HG03520 (cell line): ENCODE data around the gene NTN1.
"Not testable (repeated sequence)": the region's sequence is repeated elsewhere in the genome, so short reads cannot be mapped to it uniquely, and the experiment has no call there.

Source experiments
- ATAC-seq: cut with Tn5 transposase; IDR thresholded peaks from one replicate; pipeline ENCODE4 v1.9.1; 2021; ENCODE audit warnings: mild to moderate bottlenecking, moderate library complexity; ENCODE audit not compliant: unreplicated experiment

Gene NTN1

DNA sequence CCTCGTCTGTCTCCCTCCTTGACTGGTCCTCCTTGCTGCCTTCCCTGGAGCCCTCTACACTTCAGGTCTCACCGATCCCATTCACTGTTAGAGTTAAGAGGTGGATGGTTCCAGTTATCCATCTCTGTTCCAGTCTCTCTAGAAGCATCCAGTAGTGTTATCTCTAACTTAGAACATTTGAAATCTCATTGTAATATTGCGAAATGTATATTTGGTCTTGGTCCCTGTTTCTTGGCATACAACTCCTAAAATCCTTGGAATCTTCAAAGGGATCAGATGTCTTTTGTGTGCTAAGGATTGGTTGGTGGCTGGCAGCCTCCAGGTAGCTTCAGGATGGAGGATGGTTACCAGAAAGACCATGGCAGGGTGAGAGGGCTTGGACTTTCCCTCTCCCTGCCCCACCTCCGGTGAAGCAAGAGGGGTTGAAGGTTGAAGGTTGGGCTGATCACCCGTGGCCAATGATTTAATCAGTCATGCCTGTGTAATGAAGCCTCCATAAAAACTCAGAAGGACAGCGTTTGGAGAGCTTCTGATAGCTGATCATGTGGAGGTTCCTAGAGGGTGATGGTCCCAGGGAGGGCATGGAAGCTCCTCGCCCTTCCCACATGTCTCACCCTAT is 59.1 kb downstream of the NTN1 start:
- ATAC-seq, result no peak

DNA sequence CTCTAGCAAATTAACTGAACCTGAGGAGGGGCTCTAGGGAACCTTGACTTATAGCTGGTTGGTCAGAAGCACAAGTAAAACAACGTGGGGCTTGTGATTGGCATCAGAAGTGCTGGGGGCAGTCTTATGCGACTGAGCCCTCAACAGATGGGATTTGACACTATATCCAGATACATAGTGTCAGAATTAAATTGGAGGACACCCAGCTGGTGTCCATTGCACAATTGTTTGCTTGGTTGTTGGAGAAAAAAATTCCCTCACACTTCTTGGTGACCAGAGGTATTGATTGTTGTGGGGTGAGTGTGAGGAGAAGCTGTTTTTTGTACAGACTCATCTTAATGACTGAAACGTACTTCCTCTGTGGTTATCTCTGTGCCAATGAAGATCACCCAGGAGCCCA is 59.7 kb downstream of the NTN1 start:
- no peak for ATAC-seq

DNA sequence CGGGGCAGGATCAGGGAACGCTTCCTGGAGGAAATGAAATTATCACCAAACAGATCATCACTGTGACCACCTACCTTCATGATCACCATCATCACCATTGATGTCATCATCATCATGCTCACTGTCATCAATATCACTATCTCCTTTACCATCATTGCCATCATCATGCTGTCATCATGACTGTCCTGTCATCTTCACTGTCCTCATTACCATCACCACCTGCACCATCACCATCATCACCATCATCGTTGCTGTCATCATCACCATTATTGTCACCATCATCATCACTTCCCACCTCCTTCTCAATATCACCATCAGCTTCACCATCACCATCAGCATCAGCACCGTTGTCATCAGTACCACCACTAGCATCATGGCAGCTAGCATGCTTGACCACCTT is 65.3 kb downstream of the NTN1 start:
- ATAC-seq, result no peak

DNA sequence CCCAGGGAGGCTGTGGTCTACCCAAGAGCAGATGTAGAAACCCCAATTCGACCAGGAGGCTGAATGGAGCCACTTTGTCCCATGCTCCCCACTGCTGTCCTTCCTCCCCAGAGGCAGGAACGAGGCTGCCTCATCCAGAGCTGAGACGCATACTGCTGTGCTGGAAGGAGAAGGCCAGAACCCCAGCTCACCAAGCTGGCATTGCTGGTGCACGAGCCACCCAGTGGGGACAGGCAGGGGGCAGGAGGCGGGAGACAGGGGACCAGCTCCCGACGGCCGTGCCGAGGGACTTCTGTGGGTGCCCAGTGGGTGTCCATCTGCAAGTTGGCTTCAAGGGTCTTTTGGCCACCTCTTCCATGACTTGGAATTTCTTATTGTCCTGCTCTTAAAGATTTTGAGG is 66.6 kb downstream of the NTN1 start:
- no peak for ATAC-seq

DNA sequence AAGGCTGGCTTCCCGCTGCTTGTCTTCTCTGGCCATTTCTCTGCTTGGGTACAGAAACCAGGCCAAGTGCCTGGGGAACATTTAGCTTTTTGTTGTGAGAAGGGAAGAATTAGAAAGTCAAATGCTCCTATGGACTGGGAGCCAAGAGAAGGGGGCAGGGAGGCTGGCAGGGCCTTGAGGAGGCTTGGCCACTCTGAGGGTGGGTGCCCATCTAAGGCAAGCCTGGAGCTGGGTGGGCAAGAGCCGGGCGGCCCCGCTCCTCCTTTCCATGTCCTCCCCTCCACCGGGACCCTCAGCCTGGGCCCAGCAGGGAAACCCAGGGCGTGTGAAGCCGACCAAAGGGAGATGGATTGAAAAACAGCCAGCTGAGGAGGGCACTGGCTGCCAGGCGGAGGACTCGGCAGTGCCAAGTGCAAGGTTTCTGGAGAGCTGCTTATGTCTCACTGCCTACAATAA is 69.4 kb downstream of the NTN1 start:
- ATAC-seq, result no peak

DNA sequence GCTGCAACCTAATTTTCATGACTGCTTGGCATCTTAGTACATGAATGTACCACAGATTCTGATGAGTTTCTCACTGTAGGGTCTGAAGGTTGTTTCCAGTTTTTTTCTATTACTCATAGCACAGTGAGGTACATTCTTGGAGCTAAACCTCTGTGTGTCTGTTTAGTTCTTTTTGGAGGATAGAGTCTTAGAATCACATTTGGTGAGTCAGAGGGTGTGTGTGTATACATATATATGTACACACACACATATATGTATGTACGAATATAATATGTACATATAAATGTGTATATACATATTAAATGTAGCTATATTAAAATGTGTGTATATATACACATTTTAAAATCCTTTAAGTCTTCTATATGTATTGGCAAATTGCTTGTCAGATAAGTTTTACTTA is 72.9 kb downstream of the NTN1 start:
- ATAC-seq, result no peak

DNA sequence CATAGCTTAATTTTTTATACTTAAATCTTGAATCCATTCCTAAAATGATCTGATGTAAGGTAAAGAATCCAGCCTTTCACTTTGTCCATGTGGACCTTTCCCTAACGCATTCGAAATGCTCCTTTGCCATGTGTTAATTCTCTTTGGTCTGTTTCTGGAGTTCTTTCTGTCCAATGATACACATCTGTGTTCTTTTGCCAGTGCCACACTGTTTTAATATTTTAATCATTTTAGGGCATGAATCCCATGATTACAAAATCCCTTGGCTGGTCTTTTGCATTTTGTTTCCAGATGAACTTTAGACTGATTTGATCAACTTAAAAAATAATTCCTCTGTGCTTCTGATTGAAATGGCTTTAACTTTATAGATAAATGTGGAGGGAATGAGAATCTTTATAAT is 74.1 kb downstream of the NTN1 start:
- ATAC-seq, result no peak

DNA sequence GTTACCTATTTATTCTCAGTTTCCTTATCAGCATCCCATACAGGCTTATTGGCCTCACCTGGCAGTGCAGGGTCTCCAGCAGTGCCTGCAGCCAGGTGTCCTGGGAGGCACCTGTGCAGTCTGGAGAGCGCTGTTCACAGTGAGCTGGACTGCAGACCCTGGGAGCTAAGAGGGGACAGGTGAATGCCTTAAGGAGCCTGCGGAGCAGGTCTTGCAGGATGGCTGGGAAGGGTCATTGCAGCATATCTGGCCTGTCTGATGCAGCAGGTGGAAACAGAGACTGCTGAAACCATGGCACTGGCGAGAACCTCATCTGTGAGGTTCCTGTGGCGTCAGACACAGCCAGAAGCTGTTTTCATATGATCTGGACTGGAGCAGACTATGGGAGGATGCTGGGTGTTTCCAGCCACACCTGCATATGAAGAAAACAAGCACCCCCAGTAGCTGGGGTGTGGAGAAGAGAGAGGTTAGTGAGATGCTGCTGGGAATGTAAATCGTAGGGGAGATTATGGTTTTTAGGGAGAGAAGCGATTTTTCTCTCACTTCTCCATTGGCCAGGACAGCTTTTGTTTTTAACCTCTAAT is 77.0 kb downstream of the NTN1 start:
- no peak for ATAC-seq

DNA sequence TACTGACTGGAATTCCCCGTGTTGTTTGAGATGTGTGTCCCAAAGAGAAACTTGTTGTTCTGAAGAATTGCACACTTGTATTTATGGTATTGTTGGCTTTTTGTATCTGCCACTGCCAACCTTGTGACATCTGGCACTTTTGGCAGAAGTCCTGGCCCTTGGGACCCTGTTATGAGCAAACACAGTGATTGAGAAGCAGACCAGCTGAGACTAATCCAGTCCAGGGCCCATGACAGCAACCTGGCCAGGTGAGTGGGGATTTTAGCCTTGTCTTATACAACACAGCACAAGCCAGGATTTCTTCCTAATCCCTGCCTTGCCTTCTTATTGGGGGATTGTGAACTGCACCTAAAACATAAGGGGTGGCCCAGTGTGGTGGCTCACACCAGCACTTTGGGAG is 80.0 kb downstream of the NTN1 start:
- ATAC-seq, result no peak

DNA sequence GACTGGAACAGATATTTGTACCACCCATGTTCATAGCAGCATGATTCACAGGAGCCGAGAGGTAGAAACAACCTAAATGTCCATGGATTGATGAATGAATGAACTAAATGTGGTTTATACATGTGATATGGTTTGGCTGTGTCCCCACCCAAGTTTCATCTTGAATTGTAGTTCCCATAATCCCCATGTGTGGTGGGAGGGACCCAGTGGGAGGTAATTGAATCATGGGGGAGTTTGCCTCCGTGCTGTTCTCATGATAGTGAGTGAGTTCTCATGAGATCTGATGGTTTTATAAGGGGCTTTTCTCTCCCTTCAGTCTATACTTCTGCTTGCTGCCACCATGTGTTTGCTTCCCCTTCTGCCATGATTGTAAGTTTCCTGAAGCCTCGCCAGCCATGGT is 81.9 kb downstream of the NTN1 start:
- ATAC-seq, result not testable (repeated sequence)

DNA sequence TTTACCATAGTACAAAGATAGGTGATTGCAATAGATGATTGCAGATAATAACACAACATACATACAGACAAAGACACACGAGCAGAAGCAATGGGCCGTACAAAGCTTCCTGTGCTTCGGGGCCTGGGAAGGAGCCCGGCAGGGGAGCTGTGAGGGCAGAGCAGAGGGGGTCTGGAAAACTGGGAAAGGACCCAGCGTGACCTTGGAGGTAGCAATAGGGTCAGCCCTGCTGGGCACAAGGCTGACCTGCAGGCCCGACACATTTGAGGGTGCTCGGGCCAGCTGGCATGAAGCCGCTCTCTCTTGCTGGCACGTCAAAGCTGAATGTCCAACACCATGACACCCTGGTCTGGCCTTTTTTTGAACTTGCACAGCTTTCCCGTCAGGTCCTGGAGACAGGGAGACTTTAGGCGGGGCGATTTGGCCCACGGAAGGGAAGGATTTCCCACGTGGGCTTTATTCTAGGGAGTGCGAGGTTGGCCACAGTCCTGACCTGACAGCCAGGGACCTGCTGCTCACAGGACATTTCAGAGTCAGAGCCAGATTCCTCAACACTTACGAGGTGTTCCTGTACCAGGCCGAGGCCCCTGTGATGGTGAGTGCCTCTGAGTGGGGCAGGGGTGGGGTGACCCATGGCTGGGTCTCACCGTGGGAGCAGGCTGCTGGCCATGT is 83.2 kb downstream of the NTN1 start:
- ATAC-seq, result no peak

DNA sequence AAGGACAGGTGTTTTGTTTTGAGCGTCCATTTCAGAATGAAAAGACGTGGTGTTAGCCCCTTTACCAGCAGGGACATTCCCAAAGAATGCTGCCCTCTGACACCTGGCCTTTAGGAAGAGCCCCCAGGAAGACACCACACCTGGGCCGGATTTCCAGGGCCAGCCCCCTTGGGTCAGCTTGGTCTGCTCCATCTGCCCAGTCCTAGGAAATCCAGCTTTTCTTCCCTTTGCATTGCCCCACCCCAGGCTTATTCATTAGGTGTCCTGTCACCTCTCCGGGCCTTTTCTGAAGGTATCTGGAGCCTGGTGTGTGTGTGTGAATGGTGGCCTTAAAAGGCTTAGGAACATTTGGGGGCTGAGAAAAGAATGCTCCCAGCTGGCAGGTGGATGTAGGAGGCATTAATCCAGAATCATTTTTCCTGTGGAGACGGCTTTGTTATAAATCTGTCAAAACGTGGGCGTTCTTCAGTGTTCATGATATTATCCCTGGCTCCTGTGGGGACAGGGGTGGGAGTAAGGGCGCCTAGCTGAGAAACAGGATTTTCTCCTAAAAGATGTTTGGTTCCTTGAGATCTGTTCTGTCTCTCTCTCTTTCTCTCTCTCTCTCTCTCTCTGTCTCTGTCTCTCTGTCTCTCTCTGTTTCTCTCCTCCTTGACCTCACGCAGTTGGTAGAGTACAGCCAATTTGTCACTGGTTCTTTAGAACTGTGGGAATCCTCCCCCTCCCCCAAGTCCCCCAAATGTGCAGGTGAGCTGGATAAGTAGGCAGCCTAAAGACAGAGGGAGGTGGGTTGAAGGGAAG is 84.0 kb downstream of the NTN1 start:
- no peak for ATAC-seq

DNA sequence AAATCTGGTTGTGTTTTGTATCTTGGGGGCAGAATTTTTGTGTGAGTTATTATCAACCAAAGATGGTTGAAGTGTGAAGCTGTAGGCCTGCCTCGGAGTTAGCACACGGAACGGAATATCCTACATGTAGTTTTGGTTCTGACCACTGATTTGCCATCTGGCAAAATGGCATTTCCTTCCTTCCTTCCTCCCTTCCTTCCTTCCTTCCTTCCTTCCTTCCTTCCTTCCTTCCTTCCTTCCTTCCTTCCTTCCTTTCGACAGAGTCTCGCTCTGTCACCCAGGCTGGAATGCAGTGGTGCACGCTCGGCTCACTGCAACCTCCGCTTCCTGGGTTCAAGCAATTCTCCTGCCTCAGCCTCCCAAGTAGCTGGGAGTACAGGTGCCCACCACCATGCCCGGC is 85.0 kb downstream of the NTN1 start:
- not testable (repeated sequence) for ATAC-seq

DNA sequence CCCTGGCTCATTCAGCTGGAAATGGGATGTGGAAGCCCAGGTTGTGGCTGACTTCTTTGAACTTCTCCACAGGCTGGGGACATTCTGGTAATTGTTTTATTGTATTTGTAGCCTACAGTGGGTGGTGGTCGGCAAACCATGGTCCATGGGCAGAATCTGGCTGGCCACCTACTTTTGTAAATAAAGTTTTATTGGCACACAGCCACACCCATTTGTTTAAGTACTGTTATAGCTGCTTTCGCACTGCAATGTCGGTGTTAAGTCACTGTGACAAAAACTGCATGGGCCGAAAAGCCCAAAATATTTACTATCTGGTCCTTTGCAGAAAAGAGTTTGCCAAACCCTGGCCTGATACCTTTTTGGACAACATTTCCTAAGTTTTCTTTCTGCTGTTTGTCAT is 86.2 kb downstream of the NTN1 start:
- ATAC-seq, result no peak

DNA sequence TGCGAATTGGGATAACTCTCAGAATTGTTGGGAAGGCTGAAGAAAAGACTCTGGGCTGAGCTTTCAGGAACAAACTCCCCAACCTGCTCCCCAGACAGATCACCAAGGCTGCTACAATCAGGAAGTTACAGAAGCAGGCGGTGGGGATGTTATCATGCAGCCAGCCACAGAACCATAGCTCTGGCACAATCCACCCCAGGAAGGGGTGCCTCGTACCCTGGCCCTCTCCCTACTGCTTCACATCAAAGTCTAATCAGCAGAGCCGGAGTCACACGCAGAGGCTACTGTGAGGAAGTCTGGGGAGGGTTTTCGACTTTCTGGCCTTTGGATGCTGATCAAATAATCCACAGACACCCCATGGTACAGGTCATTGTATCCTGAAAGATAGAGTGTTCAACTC is 86.8 kb downstream of the NTN1 start:
- no peak for ATAC-seq

DNA sequence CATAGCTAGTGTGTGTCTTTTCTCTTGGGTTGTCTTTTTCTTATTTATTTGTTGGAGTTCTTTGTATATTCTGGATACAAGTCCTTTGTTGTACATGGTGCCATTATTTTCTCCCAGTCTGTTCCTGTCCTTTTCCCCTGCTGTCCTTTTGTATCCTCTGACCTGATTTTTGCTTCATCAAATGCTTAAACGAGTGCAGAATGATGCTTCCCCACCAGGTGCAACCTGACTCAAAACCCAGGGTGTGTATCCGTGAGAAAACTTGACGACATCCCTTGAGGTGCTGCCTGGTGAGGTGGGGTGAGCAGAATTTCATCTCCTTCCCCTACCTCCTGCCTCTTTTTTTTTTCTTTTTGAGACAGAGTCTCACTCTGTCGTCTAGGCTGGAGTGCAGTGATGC is 88.6 kb downstream of the NTN1 start:
- no peak for ATAC-seq

DNA sequence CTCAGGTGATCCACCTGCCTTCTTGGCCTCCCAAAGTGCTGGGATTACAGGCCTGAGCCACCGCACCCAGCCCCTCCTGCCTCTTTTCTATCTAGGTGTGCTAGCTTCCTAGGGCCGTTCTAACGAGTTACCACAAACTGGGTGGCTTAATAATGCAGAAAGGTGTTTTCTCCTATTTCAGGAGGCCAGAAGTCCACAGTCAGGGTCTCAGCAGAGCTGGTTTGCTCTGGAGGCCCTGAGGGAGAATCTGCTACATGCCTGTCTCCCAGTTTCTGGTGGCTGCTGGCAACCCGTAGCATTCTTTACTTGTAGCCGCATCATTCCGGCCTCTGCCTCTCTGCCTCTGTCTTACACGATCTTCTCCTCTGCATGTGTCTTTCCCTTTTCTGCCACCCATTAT is 89.2 kb downstream of the NTN1 start:
- ATAC-seq, result no peak

DNA sequence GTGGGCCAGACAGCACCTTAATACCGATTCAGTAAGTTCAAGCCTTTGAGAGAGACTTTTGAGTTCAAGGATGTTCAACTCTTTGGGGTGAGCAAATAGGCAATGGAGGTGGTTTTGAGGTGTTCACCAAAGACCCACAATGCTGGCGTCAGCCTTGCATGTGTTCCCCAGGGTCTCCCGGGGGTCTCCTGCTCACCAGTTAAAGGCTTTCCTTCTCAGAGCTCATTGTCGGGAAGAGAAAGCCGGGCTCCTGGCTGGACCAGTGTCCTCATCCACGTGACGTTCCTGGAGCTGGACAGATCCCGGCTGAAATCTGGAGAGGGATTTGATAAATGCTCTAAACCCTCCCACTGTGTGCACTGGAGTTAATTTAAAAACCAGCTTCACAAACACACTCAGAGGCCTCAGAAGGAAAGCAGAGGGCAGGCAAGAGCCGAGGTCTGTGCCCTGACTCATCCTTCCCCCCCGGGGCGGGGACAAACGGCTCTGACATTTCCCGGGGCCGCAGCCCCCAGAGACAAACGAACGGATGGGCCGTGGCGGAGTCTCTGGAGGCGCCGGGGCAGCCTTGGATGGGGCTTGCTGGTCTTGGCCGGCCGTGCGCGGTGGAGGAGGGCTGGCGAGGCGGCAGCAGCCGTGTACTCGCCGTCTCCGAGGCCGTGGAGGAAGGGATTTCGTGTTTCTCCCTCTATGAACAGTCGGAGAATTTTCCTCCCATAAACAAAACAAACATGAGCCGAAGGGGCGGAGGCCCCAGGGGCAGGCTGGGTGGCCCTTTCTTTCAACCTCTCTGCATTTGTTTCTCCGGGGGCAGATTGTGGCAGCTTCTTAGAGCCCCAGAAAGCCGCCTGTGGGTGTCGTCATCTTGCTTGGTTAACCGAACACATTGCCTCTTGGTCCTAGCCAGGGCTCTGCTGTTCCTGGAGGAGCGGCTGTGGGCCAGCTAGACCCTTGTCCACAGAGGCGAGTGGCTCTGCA is 94.2 kb downstream of the NTN1 start:
- ATAC-seq, result no peak

DNA sequence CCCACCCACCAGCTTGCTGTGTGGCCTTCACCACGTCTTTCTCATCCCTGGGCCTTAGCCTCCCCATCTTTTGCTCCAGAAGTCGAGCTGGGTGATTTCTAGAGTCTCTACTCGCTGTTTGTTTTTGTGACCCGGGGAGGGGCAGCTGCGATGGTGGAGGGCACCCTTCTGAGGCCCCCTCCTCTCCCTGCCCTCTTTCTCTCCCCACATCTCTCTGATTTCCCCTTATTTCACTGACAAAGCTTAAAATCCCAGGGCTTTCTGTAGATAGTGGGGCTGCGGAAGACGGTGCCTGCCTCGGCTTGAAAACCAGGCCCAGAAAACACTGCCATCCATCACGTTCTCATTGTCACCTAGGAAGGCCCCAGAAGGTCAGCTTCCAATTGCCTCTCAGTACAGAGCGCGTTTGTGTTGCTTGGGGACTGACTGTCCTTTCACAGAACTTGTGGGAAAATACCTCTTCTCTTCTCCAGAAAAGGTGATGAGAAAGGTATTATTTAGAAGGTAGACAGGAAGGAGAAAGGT is 95.1 kb downstream of the NTN1 start:
- ATAC-seq, result no peak

DNA sequence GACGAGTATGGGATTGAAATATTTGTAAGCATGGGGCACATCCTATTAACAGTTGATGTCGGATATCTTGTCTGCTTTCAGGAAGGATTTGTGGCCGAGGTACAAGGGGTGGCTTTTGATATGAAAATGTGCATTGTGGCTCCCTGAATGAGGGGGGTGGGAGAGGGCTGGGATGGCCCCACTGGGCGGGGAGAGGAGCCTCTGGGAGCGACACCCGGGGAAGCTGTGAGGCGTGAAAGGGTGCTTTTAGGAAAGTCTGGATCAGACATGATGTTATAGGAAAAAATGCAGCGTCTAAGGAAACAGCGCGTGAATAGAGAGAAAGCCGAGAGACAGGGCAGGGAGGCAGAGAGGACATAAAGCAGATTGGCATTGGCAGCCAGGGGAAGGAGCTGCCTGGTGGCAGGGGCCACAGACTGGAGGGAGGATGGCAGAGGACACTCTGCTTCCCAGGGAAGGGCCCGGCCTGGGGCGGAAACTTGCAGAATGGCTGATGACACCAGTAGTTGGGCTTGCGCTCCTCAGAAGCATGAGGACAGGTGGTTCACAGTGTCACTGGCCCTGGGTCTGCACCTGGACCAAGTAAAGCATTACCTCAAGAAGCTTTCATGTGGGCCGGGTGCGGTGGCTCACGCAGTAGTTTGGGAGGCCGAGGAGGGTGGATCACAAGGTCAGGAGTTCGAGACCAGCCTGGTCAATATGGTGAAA is 95.7 kb downstream of the NTN1 start:
- no peak for ATAC-seq
